HCT116 (cell line): ENCODE data around the gene GPC1. TPM values are rescaled to one million over a fixed set of nuclear protein-coding genes. Genes with fewer than 3 reads are reported as not detected.

Experiments
- ATAC-seq: fragments of 200-7000 bp; cut with Tn5 transposase; 2 replicates; pipeline ENCODE4 v1.9.1; 2020; ENCODE audit warnings: mild to moderate bottlenecking, moderate library complexity
- BruUV-seq: library from RNA; stranded (reverse); fragments of 400-500 nt; replicated peaks from 2 replicates; lab custom pipeline; 2021; lab: Mats Ljungman, UMichigan
- CTCF ChIA-PET: fragments of 300-600 bp; sonication (Branson Sonifier 250); formaldehyde crosslinking; loops from one replicate; lab custom pipeline; 2021; ENCODE audit warnings: antibody characterized with exemption; lab: Charles Lee
- POLR2A ChIA-PET: fragments of 300-600, 350-600 bp; sonication (Branson Sonifier 250); formaldehyde crosslinking; loops from one replicate; lab custom pipeline; 2021; ENCODE audit warnings: antibody characterized with exemption; lab: Charles Lee
- RAD21 ChIA-PET, 2 experiments: fragments of 300-600 bp; sonication (Branson Sonifier 250); formaldehyde crosslinking; loops; one replicate each; lab custom pipeline; 2023; ENCODE audit warnings: low total read pairs in 2 of 2; ENCODE audit not compliant: uncharacterized antibody in 2 of 2, unreplicated experiment in 2 of 2, low non-redundant PET in 1 of 2; lab: Charles Lee
- DNase-seq: peaks from one replicate; pipeline ENCODE4 v3.0.0-alpha.2; 2010; ENCODE audit warnings: low read depth, low spot score
- H2AFZ ChIP-seq: fragments of 200-600 bp; shearing (Covaris generic), sonication (generic); 2 replicates; pipeline ENCODE4 v1.6.1; 2017; ENCODE audit warnings: low read depth, mixed run types, mixed read lengths, antibody characterized with exemption, low read length; ENCODE audit not compliant: poor library complexity, severe bottlenecking
- H3K27ac ChIP-seq: 2 replicates; pipeline ENCODE4 v1.5.1; 2012; ENCODE audit warnings: low read depth, low read length
- H3K27me3 ChIP-seq: fragments of 200-600 bp; sonication (generic); 2 replicates; pipeline ENCODE4 v1.6.1; 2016; ENCODE audit warnings: mixed run types, low read length, mixed read lengths; ENCODE audit not compliant: insufficient read depth
- H3K36me3 ChIP-seq, 2 experiments: fragments of 200-500 bp in 1 of 2; fragments of 200-600 bp in 1 of 2; sonication (Bioruptor generic) in 1 of 2; sonication (generic) in 1 of 2; 2 replicates each; pipeline versions ENCODE4 v1.5.1 to v1.6.1; 2014 to 2016; ENCODE audit warnings: low read length in 2 of 2, inconsistent platforms in 1 of 2, mixed read lengths in 1 of 2, mixed run types in 1 of 2; ENCODE audit not compliant: insufficient read depth in 2 of 2, control insufficient read depth in 1 of 2
- H3K4me1 ChIP-seq, 2 experiments: fragments of 200-600 bp in 1 of 2; sonication (generic) in 1 of 2; 2 replicates each; pipeline versions ENCODE4 v1.5.1 to v1.6.1; 2012 to 2017; ENCODE audit warnings: low read length in 2 of 2, inconsistent platforms in 1 of 2, mild to moderate bottlenecking in 1 of 2, mixed read lengths in 1 of 2, mixed run types in 1 of 2, moderate library complexity in 1 of 2; ENCODE audit not compliant: insufficient read depth in 2 of 2, control insufficient read depth in 1 of 2
- H3K4me2 ChIP-seq: fragments of 200-600 bp; sonication (generic); 2 replicates; pipeline ENCODE4 v1.6.1; 2017; ENCODE audit warnings: mixed run types, low read length, mixed read lengths
- H3K4me3 ChIP-seq, 2 experiments: fragments of 200-600 bp in 1 of 2; sonication (generic) in 1 of 2; replicated peaks in 1 of 2; 2 replicates each; pipeline ENCODE4 v1.5.1; 2011 to 2016; ENCODE audit warnings: low read length in 2 of 2, control low read depth in 1 of 2, low read depth in 1 of 2, mild to moderate bottlenecking in 1 of 2, mixed read lengths in 1 of 2, mixed run types in 1 of 2
- H3K79me2 ChIP-seq: fragments of 200-600 bp; sonication (generic); 2 replicates; pipeline ENCODE4 v1.6.1; 2017; ENCODE audit warnings: mild to moderate bottlenecking, mixed run types, low read length, moderate library complexity, mixed read lengths; ENCODE audit not compliant: insufficient read depth
- H3K9ac ChIP-seq: fragments of 200-600 bp; sonication (generic); 2 replicates; pipeline ENCODE4 v1.6.1; 2016; ENCODE audit warnings: low read length, mixed read lengths
- H3K9me2 ChIP-seq: fragments of 200-600 bp; sonication (generic), shearing (Covaris generic); 2 replicates; pipeline ENCODE4 v1.6.1; 2017; ENCODE audit warnings: mixed run types, mild to moderate bottlenecking, moderate library complexity; ENCODE audit not compliant: insufficient read depth
- H3K9me3 ChIP-seq, 2 experiments: fragments of 200-500 bp in 1 of 2; fragments of 200-600 bp in 1 of 2; sonication (Bioruptor generic) in 1 of 2; sonication (generic) in 1 of 2; 2 replicates each; pipeline ENCODE4 v1.6.1; 2014 to 2017; ENCODE audit warnings: low read length in 2 of 2, mixed read lengths in 2 of 2, inconsistent platforms in 1 of 2, low read depth in 1 of 2, mild to moderate bottlenecking in 1 of 2, mixed run types in 1 of 2, moderate library complexity in 1 of 2; ENCODE audit not compliant: control insufficient read depth in 1 of 2, insufficient read depth in 1 of 2
- H4K20me1 ChIP-seq: fragments of 200-600 bp; sonication (generic), shearing (Covaris generic); 2 replicates; pipeline ENCODE4 v1.6.1; 2017; ENCODE audit warnings: mixed run types, mild to moderate bottlenecking, moderate library complexity; ENCODE audit not compliant: insufficient read depth
- CTCF ChIP-seq, 3 experiments: fragments of 200-600 bp in 1 of 3; sonication (generic) in 1 of 3; IDR thresholded peaks in 2 of 3; conservative IDR thresholded peaks in 1 of 3; 2 replicates each; pipeline ENCODE4 v1.5.1; 2012 to 2017; ENCODE audit warnings: low read depth in 2 of 3, low read length in 2 of 3, antibody characterized with exemption in 1 of 3, borderline replicate concordance in 1 of 3, control low read depth in 1 of 3, mild to moderate bottlenecking in 1 of 3, mixed read lengths in 1 of 3, mixed run types in 1 of 3, moderate library complexity in 1 of 3; ENCODE audit not compliant: insufficient read depth in 1 of 3
- FOSL1 ChIP-seq: IDR thresholded peaks from 2 replicates; pipeline ENCODE4 v1.6.1; 2012; ENCODE audit warnings: low read depth
- SIN3A ChIP-seq: IDR thresholded peaks from 2 replicates; pipeline ENCODE4 v1.6.1; 2012; ENCODE audit warnings: low read depth
- ZFX ChIP-seq: fragments of 450-650 bp; IDR thresholded peaks from 2 replicates; pipeline ENCODE4 v1.6.1; 2017
- intact Hi-C: fragments of 100-400 bp; cut with micrococcal nuclease; formaldehyde crosslinking; loops from 2 replicates; pipeline ENCODE4 v1.10.0; 2022
- total RNA-seq: library from RNA; stranded (reverse); gene quantifications from one replicate; pipeline ENCODE4 v1.2.1, GENCODE V29; 2021; ENCODE audit not compliant: unreplicated experiment

Gene GPC1
- total RNA-seq, 1 experiment from 2014 or later, result 79.1 TPM

- Histone ChIP-seq H3K27me3 (no peaks in the 10 kb centered on the region), H3K4me3 (peak overlapping the region; percentile 61 to 71; a peak in 3 of 4 replicates), H3K9ac (peak overlapping the region; percentile 87; the same call in 1 of the 2 replicates), H3K79me2 (peaks cover 79% of the 10 kb centered on the region), H3K9me3 (no peaks in the 10 kb centered on the region), H3K27ac (peak overlapping the region; percentile 95), H3K9me2 (no peaks in the 10 kb centered on the region), H2AFZ (no peak overlapping the region), H3K36me3 (no peaks in the 10 kb centered on the region; a peak in 1 of 4 replicates), H3K4me2 (peak overlapping the region; percentile 86), H3K4me1 (peaks cover 24 to 49% of the 10 kb centered on the region in 2 experiments), H4K20me1 (peaks cover 4% of the 10 kb centered on the region; the same call in 1 of the 2 replicates)
- ChIA-PET RAD21 (no interaction called here), POLR2A (no interaction called here), CTCF (interaction anchor here (1.2 kb wide), 1 partner anchor 205 kb away, joined by 3 read pairs; no protein-coding TSS in a partner anchor)
- DNase-seq (peak; percentile 38), ATAC-seq (peak; percentile 48)
- intact Hi-C loops, result loop anchor here (1.0 to 10.0 kb wide), 4 partner anchors 68 to 205 kb away; no protein-coding TSS in a partner anchor
- no TSS peak for BruUV-seq
- TF ChIP-seq ZFX (no peak), SIN3A (no peak), FOSL1 (no peak), CTCF (IDR thresholded peaks at IDR 0.05 in 2 of 3, conservative IDR thresholded peaks at IDR 0.05 in 1 of 3; ENCODE audit: borderline replicate concordance in 1 of 3, insufficient read depth in 1 of 3, low read depth in 2 of 3, low read length in 2 of 3) (peak in 2 of 3 experiments; percentile 93 to 95; a peak in 4 of 6 replicates)
Measured at GRCh38 chr2:240437861-240438809, 2.7 kb downstream of the GPC1 start.
